Hindlimb muscle (tissue), 1 donor: ENCODE measurements around the gene NDRG4. TPM values are rescaled to one million over a fixed set of nuclear protein-coding genes. Genes with fewer than 3 reads are reported as not detected.
A peak's percentile ranks its signal among the peaks of the same experiment; 100 is the strongest.
"Not testable (repeated sequence)": the region's sequence is repeated elsewhere in the genome, so short reads cannot be mapped to it uniquely, and the experiment has no call there.

Experiments used
- DNase-seq: peaks from one replicate; pipeline ENCODE4 v3.0.0-alpha.2; 2013
- polyA plus RNA-seq: library from polyadenylated mRNA; unstranded; fragments of 120-200 nt; gene quantifications from one replicate; pipeline ENCODE4 v1.2.1, GENCODE V29; 2013; ENCODE audit not compliant: insufficient read length

The NDRG4 gene
- polyA plus RNA-seq, 1 donor, result 13.4 TPM

GRCh38 chr16:58466396-58466795, 33.5 kb upstream of the NDRG4 start:
- DNase-seq, result no peak

GRCh38 chr16:58467905-58468304, 32.0 kb upstream of the NDRG4 start:
- DNase-seq, result no peak

GRCh38 chr16:58471209-58471975, 28.6 kb upstream of the NDRG4 start:
- no peak for DNase-seq

- DNase-seq, result no peak
Measured at GRCh38 chr16:58472266-58472665, 27.7 kb upstream of the NDRG4 start.

GRCh38 chr16:58472827-58473226, 27.1 kb upstream of the NDRG4 start:
- DNase-seq, result no peak

- DNase-seq, result no peak
Measured at GRCh38 chr16:58474296-58474695, 25.6 kb upstream of the NDRG4 start.

GRCh38 chr16:58475091-58475619, 24.8 kb upstream of the NDRG4 start:
- no peak for DNase-seq

GRCh38 chr16:58476791-58477190, 23.2 kb upstream of the NDRG4 start:
- DNase-seq, result no peak

- no peak for DNase-seq
Measured at GRCh38 chr16:58478427-58478826, 21.5 kb upstream of the NDRG4 start.

GRCh38 chr16:58481226-58481869, 18.6 kb upstream of the NDRG4 start:
- DNase-seq, result no peak

- no peak for DNase-seq
Measured at GRCh38 chr16:58481931-58482330, 18.0 kb upstream of the NDRG4 start.

- DNase-seq, result no peak
Measured at GRCh38 chr16:58485184-58485887, 14.6 kb upstream of the NDRG4 start.

- DNase-seq, result peak; percentile 80
Measured at GRCh38 chr16:58487566-58488351, 12.2 kb upstream of the NDRG4 start.

GRCh38 chr16:58488531-58488930, 11.4 kb upstream of the NDRG4 start:
- no peak for DNase-seq

GRCh38 chr16:58490065-58490464, 9.9 kb upstream of the NDRG4 start:
- no peak for DNase-seq

- not testable (repeated sequence) for DNase-seq
Measured at GRCh38 chr16:58490539-58490938, 9.4 kb upstream of the NDRG4 start.

GRCh38 chr16:58492066-58492465, 7.9 kb upstream of the NDRG4 start:
- no peak for DNase-seq

GRCh38 chr16:58492735-58493134, 7.2 kb upstream of the NDRG4 start:
- no peak for DNase-seq

GRCh38 chr16:58493756-58494431, 6.0 kb upstream of the NDRG4 start:
- no peak for DNase-seq

GRCh38 chr16:58494981-58495520, 4.9 kb upstream of the NDRG4 start:
- peak; percentile 94 for DNase-seq

- peak; percentile 34 for DNase-seq
Measured at GRCh38 chr16:58495521-58496331, 4.2 kb upstream of the NDRG4 start.
